Nephron (organoid): Measurements from ENCODE around the gene SUN5.

Experiments used
- H3K27ac Mint-ChIP-seq, 3 experiments: 2 replicates each; pipeline ENCODE4 v1.8.0; 2020; ENCODE audit warnings: mixed read lengths in 3 of 3, mild to moderate bottlenecking in 2 of 3, moderate library complexity in 1 of 3
- H3K27me3 Mint-ChIP-seq: 2 replicates; pipeline ENCODE4 v1.8.0; 2021; ENCODE audit warnings: low read depth, mild to moderate bottlenecking, moderate library complexity, mixed read lengths
- H3K36me3 Mint-ChIP-seq: 2 replicates; pipeline ENCODE4 v1.8.0; 2020; ENCODE audit warnings: low read depth, mixed read lengths
- H3K4me1 Mint-ChIP-seq: 2 replicates; pipeline ENCODE4 v1.8.0; 2020; ENCODE audit warnings: mixed read lengths
- H3K4me3 Mint-ChIP-seq, 3 experiments: 2 replicates each; pipeline ENCODE4 v1.8.0; 2020; ENCODE audit warnings: mild to moderate bottlenecking in 3 of 3, mixed read lengths in 3 of 3, moderate library complexity in 2 of 3
- H3K9me3 Mint-ChIP-seq: 2 replicates; pipeline ENCODE4 v1.8.0; 2020; ENCODE audit warnings: mixed read lengths
- TF ChIP-seq, protein P1 (sequence below), 3 experiments: fragments of 200-600 bp; sonication (generic); IDR thresholded peaks; one replicate each; pipeline ENCODE4 v1.5.0; 2021; ENCODE audit warnings: antibody characterized with exemption in 3 of 3; ENCODE audit not compliant: unreplicated experiment in 3 of 3

The SUN5 gene

DNA sequence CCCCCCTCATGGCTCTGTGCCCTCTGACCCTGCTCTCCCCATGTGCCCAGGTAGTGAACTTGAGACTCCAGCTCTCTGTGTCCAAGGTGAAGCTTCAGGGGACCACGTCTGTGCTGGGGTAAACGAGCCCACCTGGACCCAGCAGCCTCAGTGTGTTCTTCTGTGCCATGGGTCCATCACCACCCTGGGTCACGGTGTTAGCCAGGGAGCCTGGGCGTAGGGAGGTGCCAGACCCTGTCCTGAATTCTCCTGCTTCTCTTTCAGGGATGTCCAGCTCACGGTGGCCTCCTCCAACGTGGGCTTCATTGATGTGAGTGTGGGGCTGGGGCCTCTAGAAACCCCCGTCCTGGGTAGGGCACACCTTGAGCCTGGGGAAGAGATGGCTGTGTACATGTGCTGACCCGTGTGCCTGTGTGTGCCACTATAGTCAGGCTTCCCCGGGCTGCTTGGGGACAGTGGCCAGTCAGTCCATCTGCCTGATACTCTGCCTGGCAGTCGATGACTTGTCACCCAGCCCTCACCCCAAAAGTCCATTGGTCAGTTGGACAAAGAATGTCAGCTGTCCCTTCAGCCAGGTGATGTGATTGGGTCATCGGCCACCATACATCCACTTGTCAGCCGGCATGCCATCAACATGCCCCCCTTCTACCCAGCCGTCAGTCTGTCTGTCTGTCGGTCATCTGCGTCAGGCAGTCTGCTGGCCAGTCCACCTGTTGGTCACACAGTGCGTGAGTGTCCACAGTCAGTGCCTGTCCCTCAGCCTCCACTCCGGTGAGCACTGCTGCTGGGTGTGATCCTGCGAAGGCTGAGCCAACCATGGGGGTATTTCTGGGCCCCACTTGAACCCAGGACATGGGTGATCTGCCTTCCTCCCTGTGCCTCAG is 16.3 kb upstream of the SUN5 start:
- Mint-ChIP-seq H3K4me1 (no peaks in the 10 kb centered on the region), H3K27ac (no peak overlapping the region), H3K4me3 (no peak overlapping the region), H3K9me3 (no peaks in the 10 kb centered on the region), H3K27me3 (peaks cover 13% of the 10 kb centered on the region), H3K36me3 (no peaks in the 10 kb centered on the region)
- TF ChIP-seq, protein P1, sequence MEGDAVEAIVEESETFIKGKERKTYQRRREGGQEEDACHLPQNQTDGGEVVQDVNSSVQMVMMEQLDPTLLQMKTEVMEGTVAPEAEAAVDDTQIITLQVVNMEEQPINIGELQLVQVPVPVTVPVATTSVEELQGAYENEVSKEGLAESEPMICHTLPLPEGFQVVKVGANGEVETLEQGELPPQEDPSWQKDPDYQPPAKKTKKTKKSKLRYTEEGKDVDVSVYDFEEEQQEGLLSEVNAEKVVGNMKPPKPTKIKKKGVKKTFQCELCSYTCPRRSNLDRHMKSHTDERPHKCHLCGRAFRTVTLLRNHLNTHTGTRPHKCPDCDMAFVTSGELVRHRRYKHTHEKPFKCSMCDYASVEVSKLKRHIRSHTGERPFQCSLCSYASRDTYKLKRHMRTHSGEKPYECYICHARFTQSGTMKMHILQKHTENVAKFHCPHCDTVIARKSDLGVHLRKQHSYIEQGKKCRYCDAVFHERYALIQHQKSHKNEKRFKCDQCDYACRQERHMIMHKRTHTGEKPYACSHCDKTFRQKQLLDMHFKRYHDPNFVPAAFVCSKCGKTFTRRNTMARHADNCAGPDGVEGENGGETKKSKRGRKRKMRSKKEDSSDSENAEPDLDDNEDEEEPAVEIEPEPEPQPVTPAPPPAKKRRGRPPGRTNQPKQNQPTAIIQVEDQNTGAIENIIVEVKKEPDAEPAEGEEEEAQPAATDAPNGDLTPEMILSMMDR (IDR thresholded peaks at IDR 0.05; ENCODE audit: unreplicated experiment in 3 of 3), result no peak

- H3K9me3 Mint-ChIP-seq, result no peaks in the 10 kb centered on the region
- H3K36me3 Mint-ChIP-seq, result no peaks in the 10 kb centered on the region
- H3K4me1 Mint-ChIP-seq, result no peaks in the 10 kb centered on the region
- peaks cover 13% of the 10 kb centered on the region for H3K27me3 Mint-ChIP-seq
- H3K4me3 Mint-ChIP-seq, result no peak overlapping the region
- TF ChIP-seq, protein P1 (IDR thresholded peaks at IDR 0.05; ENCODE audit: unreplicated experiment in 3 of 3), result no peak
- no peak overlapping the region for H3K27ac Mint-ChIP-seq
Observed at GRCh38 chr20:33019465-33020277, 15.4 kb upstream of the SUN5 start.

DNA sequence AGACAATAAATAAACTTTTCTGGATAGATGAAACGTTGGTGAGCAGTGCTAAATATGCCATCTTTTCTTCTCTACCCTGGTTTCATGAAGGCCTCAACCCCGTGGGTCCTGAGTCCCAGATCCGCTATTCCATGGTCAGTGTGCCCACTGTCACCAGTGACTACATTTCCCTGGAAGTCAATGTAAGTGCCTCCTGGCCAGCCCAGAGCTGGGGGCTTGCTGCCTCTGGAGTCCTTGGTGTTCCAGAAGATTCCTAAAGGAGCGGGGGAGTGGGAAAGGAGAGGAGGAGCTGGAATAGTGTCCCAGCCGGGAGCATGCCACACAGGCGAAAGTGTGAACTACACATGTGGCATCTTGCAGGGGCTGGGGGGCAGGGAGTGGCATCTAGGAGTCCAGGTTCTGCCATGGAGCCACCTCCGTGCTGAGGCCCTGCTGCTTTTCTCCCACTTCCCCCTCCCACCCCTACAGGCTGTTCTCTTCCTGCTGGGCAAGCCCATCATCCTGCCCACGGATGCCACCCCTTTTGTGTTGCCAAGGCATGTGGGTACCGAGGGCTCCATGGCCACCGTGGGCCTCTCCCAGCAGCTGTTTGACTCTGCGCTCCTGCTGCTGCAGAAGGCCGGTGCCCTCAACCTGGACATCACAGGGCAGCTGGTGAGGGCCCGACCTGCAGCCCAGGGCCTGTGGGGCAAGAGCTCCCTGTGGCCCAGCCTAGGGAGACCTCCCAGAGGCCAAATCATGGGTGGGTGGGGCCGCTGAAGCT is 14.1 kb upstream of the SUN5 start:
- TF ChIP-seq, protein P1 (IDR thresholded peaks at IDR 0.05; ENCODE audit: unreplicated experiment in 3 of 3), result no peak
- Mint-ChIP-seq H3K4me1 (no peaks in the 10 kb centered on the region), H3K36me3 (no peaks in the 10 kb centered on the region), H3K4me3 (no peak overlapping the region), H3K27me3 (peaks cover 13% of the 10 kb centered on the region), H3K9me3 (no peaks in the 10 kb centered on the region), H3K27ac (no peak overlapping the region)

GRCh38 chr20:33017542-33017941 is 13.3 kb upstream of the SUN5 start:
- Mint-ChIP-seq H3K27ac (no peak overlapping the region), H3K9me3 (no peaks in the 10 kb centered on the region), H3K4me1 (no peaks in the 10 kb centered on the region)

DNA sequence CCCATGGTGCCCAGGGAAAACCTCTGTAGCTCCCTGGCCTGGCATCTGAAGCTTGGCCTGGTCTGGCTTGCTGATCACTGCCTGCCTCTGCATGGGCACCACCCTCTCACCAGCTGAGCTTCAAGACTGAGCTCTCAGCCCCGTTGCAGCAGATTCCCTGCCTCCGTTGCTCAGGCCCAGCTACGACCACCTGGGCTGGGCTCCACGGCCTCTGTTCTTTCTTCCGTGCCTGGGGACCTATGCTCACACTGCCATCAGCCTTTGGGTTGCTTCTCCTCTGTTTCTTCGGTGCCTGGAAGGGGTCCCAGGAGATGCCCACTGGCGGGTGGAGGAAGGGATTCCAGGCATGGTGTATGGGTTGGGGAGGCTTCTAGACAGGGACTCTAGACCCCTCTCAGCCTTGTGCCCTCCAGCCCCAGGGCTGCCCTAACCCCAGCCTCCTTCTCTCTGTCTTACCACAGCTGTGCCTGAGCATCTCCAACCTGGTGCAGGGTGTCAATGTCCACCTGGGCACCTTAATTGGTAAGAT is 12.4 kb upstream of the SUN5 start:
- Mint-ChIP-seq H3K4me1 (no peaks in the 10 kb centered on the region), H3K27me3 (peaks cover 18% of the 10 kb centered on the region), H3K36me3 (no peaks in the 10 kb centered on the region), H3K4me3 (no peak overlapping the region), H3K27ac (no peak overlapping the region), H3K9me3 (no peaks in the 10 kb centered on the region)
- TF ChIP-seq, protein P1 (IDR thresholded peaks at IDR 0.05; ENCODE audit: unreplicated experiment in 3 of 3), result no peak

More at GRCh38 chr20:33017542-33017941, 13.3 kb upstream of the SUN5 start:
- H3K4me3 Mint-ChIP-seq, result no peak overlapping the region
- no peaks in the 10 kb centered on the region for H3K36me3 Mint-ChIP-seq
- peaks cover 13% of the 10 kb centered on the region for H3K27me3 Mint-ChIP-seq
- TF ChIP-seq, protein P1 (IDR thresholded peaks at IDR 0.05; ENCODE audit: unreplicated experiment in 3 of 3), result no peak
